GOT3 (cell line): ENCODE measurements around the gene LHPP.

Source experiments
- DNase-seq: peaks from one replicate; lab custom pipeline; 2025; ENCODE audit warnings: mixed read lengths; lab: John Stamatoyannopoulos, UW

Gene LHPP

GRCh38 chr10:124658591-124659242, 197.1 kb downstream of the LHPP start:
- DNase-seq: no peak

- DNase-seq: no peak
Observed at GRCh38 chr10:124659380-124659779, 197.8 kb downstream of the LHPP start.

GRCh38 chr10:124660404-124661125, 198.9 kb downstream of the LHPP start:
- DNase-seq: no peak

GRCh38 chr10:124661660-124662180, 200.1 kb downstream of the LHPP start:
- DNase-seq: no peak

- no peak for DNase-seq
Observed at GRCh38 chr10:124663228-124663627, 201.6 kb downstream of the LHPP start.
